GM18520 (cell line): ENCODE results near the gene AMPD3.

Source experiments
- ATAC-seq: cut with Tn5 transposase; IDR thresholded peaks from one replicate; pipeline ENCODE4 v1.9.1; 2021; ENCODE audit not compliant: unreplicated experiment

Gene AMPD3

GRCh38 chr11:10528121-10528520, 73.1 kb downstream of the AMPD3 start:
- ATAC-seq: no peak

GRCh38 chr11:10529279-10529678, 74.2 kb downstream of the AMPD3 start:
- no peak for ATAC-seq

GRCh38 chr11:10532526-10532925, 77.5 kb downstream of the AMPD3 start:
- ATAC-seq: no peak

GRCh38 chr11:10533323-10533722, 78.3 kb downstream of the AMPD3 start:
- no peak for ATAC-seq

DNA sequence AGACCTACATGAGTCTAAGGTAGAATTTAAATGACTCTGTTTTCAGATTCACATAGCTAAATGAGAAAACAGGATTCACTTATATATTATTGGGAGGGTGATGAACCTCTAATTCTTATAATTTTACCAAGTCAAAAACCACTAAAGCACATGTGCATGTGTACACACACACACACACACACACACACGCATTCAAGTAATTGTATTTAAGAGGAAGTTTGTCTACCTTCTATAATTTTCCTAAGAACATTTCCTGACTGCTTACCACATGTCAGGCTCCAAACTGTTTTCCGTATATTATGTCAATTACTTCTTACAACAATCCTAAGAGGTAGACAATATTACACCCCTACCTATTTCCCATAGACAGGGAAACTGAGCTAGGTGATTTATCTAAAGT, 79.3 kb downstream of the AMPD3 start:
- no peak for ATAC-seq

GRCh38 chr11:10537600-10537999, 82.5 kb downstream of the AMPD3 start:
- no peak for ATAC-seq

- no peak for ATAC-seq
These were observed 83.9 kb downstream of the AMPD3 start for GRCh38 chr11:10538924-10539323.

DNA sequence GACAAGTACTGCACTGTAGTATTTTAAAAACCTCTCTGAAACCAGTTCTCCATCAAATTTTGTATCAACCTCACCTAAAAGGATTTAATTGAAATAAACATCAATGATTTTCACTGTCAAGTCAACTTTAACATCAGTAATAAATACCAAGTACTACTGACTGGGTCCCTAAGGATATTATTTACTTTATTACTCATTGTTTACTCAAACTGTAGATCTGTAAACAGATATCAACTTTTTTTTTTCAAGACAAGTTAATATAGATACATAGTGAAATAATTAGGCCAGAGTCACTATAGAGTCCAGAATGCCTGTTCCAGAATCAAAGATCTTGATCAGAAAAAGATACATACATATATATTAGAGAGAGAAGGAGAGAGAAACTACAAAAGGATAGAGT, 84.3 kb downstream of the AMPD3 start:
- ATAC-seq: no peak

- ATAC-seq: peak; percentile 7
These were observed 85.5 kb downstream of the AMPD3 start for GRCh38 chr11:10540546-10540914.

GRCh38 chr11:10540915-10541560, 86.0 kb downstream of the AMPD3 start, which contains the start of gene RNF141:
Gene RNF141 (minus strand): TSS chr11:10541187. CDS start chr11:10534158, 7,029 bp downstream.
- ATAC-seq: peak; percentile 97

GRCh38 chr11:10541561-10541930, 86.5 kb downstream of the AMPD3 start:
- no peak for ATAC-seq

GRCh38 chr11:10542776-10543175, 87.7 kb downstream of the AMPD3 start:
- ATAC-seq: no peak

GRCh38 chr11:10543782-10544181, 88.7 kb downstream of the AMPD3 start:
- no peak for ATAC-seq

GRCh38 chr11:10544491-10545465, 89.7 kb downstream of the AMPD3 start:
- no peak for ATAC-seq

GRCh38 chr11:10550503-10551289, 95.6 kb downstream of the AMPD3 start:
- ATAC-seq: no peak

- no peak for ATAC-seq
These were observed 96.2 kb downstream of the AMPD3 start for GRCh38 chr11:10551290-10551592.

- no peak for ATAC-seq
These were observed 96.8 kb downstream of the AMPD3 start for GRCh38 chr11:10551845-10552352.

DNA sequence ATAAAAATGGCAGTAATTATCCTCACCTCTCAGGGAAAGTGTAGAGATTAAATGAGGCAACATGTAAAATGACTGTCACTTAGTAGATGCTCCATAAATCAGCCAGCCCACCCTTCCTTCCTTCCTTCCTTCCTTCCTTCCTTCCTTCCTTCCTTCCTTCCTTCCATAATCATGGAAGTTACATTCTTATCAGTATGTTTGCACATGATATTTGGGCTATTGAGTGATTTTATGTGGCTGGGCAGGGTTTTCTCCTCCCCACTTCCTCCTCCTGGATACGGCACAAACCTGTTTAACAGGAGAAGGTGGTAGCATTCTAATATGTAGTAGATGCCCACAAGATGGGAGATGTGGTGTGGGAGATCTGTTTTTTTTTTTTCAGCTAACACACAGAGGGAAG, 101.5 kb downstream of the AMPD3 start:
- ATAC-seq: no peak
